ENCODE measurements around the gene IGSF9B.

DNA sequence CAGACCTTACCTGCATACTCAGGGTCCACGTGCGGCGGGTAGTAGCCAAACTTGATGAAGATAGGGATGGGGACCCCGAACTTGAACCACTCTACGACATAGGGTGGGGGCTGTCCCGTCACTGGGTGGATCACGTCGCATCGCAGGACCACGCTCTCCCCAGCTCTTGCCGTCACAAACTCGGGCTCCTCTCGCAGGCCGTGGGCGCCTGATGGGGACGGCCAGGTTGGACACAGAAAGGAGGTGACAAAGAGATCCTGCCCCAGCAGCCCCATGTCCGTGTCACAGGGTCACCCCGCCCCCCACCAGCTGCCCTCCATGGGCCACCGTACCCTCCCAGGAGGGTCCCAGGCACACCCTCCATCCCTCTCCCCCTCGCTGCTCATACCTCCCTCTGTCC is 10.7 kb downstream of the IGSF9B start:
- TF ChIP-seq EZH2 (IDR thresholded peaks at IDR 0.05; ENCODE audit: insufficient read depth, poor library complexity, severe bottlenecking) (no peak), EZH2phosphoT487 (IDR thresholded peaks at IDR 0.05; ENCODE audit: insufficient read depth, low read depth) (no peak)
